ENCODE measurements around the gene KLK14.

- TF ChIP-seq CTCF (IDR thresholded peaks at IDR 0.05 in 2 of 3, conservative IDR thresholded peaks at IDR 0.05 in 1 of 3; ENCODE audit: control insufficient read depth in 2 of 3, extremely low read depth in 1 of 3, insufficient read depth in 1 of 3, low read depth in 3 of 3, low read length in 3 of 3) (no peak), CEBPZ (IDR thresholded peaks at IDR 0.05; ENCODE audit: low read depth, low read length) (no peak), TCF7 (IDR thresholded peaks at IDR 0.05; ENCODE audit: borderline replicate concordance) (no peak), POLR2AphosphoS2 (IDR thresholded peaks at IDR 0.05; ENCODE audit: low read depth, low read length) (no peak), SIN3A (IDR thresholded peaks at IDR 0.05; ENCODE audit: low read depth, low read length) (no peak), FOXK2 (IDR thresholded peaks at IDR 0.05) (no peak), EGR1 (IDR thresholded peaks at IDR 0.05; ENCODE audit: borderline replicate concordance in 1 of 2, low read depth in 2 of 2, low read length in 2 of 2) (no peak), TCF12 (IDR thresholded peaks at IDR 0.05; ENCODE audit: low read depth, low read length) (no peak), NR2F1 (conservative IDR thresholded peaks at IDR 0.05) (no peak)
Measured at GRCh38 chr19:51099047-51099382, 16.3 kb upstream of the KLK14 start.
